Limb (tissue), 2 donors: ENCODE data around the gene CA14.
"Not testable (repeated sequence)": the region's sequence is repeated elsewhere in the genome, so short reads cannot be mapped to it uniquely, and the experiment has no call there.

Experiments
- DNase-seq, 2 donors: peaks; one replicate each; pipeline ENCODE4 v3.0.0-alpha.2; 2016; ENCODE audit errors: extremely low spot score in 2 of 2

The CA14 gene

DNA sequence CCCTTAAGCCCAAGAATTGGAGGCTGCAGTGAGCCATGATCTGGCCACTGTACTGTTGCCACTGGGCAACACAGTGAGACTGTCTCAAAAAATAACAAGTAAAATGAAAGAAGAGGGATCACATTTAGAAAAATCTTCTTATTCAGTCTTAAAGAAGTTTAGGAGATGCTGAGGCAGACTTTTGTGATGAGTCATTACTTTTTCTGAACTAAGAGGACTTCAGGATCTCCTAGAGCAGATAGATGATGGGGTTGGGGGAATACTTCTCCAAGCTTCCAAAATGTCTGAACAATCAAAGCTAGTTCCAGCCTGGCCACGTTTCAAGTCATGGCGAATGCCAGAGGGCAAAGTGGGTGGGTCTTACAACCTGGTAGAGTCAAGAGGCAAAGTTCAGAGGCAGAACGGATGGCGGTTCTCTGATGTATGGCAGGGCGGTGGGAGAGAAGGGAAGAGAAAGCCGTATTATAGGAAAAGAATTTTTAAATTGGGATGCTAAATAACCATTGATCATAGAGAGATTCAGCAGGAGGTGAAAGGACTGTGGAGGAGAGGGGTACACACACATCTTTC is 22.6 kb downstream of the CA14 start:
- no peak for DNase-seq

DNA sequence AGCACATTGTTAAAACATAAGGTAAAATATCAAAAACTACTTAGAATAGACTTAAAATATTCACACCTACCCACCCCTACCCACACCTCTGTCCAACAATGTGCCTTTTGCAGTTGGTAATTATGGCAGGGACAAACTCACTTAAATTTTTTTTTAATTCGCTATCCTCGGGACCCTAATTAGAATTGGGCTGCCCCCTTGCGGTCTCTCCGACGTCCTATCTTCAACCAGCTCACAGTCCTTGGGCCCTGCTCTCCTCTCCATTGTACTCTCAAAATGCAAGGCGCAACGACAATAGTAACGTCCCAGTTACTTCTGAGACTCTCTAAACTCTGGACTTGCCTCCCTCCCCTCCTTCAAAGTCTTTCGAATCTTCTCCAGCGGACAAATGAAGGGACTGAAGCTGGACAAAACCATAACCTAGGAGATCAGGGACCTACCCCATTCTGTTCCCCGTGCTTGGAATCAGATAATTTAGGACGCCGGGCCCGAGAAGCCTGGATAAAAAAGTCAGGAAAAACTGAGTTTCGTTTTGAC is 23.7 kb downstream of the CA14 start:
- DNase-seq, result peak; percentile 67 to 73

DNA sequence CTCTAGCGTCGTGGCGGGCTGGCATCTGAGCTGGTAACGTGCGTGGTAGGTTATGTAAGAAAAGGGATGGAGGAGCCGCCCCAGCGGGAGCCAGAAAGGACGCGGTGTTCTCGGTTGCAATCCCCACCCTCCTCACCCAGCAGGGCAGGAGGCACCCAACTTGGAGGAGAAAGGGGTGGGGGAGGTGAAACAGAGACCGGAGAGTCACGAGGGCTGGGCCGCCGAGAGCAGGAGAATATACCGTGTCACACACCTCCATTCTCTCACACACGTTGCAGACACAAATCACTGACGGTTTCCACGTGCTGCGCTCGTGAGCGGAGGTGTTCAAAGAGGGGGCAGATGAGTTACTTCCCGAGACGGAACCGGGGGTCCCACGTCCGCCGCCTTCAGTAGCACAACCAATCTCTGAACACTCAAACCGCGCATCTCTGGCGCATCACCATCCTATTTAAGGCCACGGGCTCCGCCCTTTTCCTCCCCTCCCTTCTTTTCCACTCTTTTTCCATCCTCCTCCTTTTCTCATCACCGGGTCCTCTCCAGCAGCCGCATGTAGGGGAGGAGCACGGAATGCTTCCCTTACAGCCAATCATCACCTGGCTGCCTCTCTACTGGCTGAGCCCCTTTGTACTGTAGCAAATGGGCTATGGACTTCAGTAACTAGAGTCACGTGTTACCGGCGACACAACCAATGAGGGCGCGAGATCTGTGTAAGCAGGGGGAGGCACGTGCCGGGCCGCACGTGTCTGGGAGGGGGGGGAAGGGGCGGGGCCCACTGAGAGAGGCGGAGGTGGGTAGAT is 24.4 kb downstream of the CA14 start, which contains the start of gene CIART:
Gene CIART, plus strand, starts transcription at position 797 of the 800 bp plus-strand sequence. CDS start 714 bp downstream, outside the sequence.
- DNase-seq, result peak; percentile 94 to 97

DNA sequence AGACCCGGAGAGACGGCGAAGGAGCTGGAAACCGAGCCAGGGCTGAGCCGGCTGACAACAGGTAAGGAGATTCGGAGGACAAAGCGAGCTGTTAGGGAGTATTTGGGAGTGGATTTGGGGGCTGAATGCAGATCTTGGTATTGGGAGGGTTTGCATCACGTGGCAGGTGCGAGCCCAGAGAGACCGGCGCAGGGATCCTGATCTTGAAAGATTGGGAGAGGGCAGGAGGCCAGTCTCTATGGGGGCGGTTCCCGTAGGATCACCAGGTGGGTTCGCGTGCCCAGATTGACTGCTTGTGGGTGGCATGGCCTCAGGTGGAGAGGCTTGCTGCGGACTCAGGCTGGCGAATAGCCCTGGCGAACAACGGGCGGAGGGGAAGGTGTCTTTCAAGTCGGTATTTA is 25.0 kb downstream of the CA14 start:
- DNase-seq, result no peak

DNA sequence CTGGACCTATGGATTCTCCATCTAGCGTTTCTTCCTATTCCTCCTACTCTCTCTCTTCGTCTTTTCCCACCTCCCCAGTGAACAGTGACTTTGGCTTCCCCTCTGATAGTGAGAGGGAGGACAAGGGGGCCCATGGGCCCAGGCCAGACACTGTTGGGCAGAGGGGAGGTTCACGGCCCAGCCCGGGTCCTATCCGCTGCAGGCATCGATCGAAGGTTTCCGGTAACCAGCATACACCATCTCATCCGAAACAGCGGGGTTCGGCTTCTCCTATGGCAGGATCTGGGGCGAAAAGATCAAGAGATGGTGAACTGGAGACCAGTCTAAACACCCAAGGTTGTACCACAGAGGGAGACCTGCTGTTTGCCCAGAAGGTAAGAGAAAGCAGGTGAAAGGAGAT is 25.7 kb downstream of the CA14 start:
- no peak for DNase-seq

DNA sequence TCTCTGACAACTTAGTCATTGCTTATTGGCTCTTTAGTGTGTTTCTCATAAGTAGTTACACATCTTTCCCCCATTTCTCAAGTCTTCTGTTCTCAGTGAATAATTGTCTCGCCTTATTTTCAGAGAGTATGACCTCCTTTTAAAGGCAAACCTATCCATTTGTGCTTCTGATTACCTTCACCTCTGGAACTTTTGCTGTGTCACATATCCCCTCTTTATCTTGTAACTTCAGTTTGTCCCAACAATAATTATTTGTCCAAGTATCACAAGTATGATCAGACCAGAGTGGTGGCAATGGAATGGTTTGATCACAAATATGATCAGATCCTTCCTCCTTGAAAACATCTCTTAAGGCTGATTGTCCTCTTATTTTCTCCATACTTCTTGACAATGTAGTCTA is 30.8 kb downstream of the CA14 start:
- no peak for DNase-seq

DNA sequence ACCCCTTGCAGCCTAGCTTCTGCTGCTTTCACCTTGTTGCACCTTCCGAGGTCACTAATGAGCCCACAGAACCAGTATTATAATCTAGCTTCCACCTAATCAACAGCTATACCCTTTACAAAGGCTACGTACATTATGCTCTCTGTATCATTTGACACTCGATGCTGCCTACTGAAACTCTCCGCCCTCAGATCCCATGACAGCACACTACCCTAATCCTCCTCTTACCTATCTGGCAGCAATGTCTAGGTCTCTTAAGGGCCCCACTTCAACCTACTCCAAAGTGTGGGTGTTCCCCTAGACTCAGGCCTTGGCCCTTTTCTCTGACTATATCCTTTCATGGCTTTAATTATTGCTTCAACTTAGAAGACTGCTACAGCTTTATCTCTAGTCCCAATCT is 31.2 kb downstream of the CA14 start:
- no peak for DNase-seq

DNA sequence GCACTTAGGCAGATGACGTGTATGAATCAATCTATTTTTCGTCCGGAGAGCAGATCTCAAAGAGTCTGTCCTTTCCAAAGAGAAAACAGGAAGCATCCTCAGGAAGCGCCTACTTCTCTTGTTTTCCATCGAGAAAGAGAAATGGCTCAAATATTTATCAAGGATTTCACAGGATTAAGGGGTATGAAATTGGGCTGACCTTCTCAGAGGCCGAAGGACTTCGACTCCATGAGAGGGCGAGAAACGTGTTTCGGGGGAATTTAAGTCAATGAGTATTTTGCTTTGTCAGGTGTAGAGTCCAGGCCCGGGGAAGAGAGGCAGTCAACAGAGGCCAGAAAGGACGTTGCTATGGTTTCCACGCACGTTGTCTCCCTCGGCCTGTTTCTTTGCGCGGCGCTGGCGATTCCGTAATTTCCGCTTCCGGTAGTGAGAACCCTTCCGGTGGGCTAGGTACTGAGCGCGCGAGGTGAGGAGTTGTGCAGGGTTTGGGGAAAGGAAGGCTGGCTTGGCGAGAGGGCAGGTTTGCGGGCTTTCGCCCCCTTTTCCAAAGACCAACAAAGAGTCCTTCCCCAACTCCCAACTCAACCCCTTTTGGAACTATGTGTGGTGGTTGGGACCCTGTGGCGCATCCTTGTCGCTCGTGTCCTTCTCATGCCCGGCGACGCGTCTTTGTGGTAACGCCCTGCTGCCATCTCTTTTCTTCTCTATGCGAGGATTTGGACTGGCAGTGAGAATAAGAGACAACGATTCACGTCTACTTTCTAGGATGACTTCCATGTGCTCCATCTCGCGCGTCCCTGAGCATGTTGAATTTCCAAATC is 36.1 kb downstream of the CA14 start, which contains the start of gene MRPS21:
Gene MRPS21, plus strand, starts transcription at position 429 of the 821 bp plus-strand sequence. CDS start 506 bp downstream, outside the sequence.
- DNase-seq, result peak; percentile 92 to 96

DNA sequence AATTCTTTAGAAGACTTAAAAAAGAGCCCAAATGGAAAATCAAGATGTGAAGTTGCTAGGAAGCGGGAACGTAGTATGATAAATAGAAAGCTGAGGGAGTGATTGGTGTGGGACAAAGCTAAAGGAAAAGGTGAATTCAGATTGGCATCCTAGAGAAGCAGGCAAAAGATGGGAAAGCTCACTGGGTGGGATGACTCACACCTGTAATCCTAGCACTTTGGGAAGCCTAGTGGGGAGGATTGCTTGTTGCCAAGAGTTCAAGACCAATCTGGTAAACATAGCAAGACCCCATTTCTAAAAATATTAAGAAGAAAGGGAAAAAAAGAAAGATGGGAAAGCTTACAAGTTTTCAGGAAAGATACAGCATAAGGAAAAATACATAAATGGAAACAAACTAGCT is 37.9 kb downstream of the CA14 start:
- no peak for DNase-seq

DNA sequence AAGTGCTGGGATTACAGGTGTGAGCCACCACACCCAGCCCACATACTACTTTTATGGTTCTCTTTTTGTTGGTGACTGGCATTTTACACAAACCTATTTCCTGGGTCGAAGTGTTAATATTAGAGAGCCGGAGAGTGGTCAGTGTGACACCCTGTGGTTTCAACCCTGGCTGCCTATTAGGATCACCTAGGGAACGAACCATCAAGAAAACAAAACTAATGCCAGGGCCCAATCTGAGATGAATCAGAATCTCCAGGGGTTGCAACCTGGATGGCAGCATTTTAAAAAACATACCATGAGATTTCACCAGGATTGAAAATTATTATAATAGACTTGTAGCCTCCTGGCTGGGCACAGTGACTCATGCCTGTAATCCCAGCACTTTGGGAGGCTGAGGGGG is 42.1 kb downstream of the CA14 start:
- no peak for DNase-seq

DNA sequence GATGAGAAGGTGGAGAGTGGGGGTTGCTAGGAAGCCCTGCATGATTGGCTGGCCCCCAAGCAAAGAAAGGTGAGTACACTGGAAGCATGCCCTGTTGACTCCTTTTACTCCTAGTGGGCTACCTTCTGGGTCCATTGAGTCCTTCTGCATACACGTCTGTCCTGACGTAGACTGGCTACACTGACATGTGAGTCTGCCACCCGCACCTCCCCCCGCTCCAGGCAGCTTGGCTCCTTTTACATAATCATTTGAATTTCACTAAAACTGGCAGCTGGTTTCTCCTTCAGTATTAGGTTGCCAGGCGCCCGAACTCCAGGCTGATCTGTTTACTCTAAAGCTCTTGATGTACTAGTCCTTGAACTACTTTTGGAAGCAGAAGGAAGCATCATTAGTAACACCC is 44.8 kb downstream of the CA14 start:
- no peak for DNase-seq

DNA sequence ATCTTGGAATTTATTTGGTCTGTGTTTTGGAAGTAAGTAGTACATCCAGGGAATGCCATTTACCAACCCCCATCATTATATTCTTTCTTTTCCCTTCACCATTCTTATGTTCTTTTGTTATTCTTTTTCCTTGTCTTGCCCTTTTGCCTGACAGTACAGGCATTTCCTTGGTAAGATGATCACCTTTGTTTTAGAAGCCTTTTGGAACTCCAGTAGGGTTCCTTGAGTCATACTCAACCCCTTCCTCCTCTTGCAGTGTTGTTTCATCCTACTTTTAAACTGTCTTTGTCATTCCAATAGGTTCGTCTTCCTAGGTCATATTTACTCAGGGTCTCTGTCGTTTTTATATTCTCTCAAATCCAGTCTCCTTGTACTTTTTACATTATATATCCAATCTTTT is 45.3 kb downstream of the CA14 start:
- no peak for DNase-seq

DNA sequence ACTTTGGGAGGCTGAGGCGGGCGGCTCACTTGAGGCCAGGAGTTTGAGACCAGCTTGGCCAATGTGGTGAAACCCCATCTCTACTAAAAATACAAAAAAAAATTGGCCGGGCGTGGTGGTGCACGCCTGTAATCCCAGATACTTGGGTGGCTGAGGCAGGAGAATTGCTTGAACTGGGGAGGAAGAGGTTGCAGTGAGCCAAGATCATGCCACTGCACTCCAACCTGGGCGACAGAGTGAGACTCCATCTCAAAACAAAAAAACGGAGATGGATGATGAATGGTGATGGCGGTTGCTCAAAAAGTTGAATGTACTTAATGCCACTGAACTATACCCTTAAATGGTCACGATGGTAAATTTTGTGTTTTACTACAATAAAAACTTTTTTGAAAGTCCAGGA is 51.0 kb downstream of the CA14 start:
- not testable (repeated sequence) for DNase-seq

DNA sequence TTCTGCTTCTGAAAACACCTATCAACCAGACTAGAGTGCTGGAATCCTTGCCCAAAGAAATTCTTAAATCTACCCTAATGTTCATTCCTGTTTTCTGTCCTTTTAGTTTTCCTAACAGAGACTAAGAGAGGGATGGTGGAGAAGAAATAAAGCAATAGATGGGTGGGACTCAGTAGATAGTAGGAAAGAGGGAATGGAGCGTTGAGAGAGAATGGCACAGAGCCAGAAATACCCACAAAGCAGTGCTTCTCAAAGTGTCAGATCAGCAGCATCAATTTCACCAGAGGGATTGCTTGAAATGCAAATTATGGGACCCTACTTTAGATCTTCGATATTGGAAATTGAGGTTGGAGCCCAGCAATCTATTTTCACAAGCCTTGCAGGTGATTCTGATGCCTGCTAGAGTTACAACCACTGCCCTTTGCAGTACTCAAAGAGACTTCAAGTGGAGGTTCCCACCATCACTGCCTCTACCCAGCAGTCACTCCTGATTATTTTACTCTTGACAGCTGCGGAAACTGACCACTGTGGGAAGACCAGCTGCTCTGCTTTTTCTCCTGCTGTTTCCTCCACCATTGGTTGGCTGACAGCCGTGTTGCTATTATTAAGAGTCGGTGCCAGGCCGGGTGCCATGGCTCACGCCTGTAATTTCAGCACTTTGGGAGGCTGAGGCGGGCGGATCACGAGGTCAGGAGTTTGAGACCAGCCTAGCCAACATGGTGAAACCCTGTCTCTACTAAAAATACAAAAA is 52.4 kb downstream of the CA14 start:
- DNase-seq, result peak; percentile 32 to 43

DNA sequence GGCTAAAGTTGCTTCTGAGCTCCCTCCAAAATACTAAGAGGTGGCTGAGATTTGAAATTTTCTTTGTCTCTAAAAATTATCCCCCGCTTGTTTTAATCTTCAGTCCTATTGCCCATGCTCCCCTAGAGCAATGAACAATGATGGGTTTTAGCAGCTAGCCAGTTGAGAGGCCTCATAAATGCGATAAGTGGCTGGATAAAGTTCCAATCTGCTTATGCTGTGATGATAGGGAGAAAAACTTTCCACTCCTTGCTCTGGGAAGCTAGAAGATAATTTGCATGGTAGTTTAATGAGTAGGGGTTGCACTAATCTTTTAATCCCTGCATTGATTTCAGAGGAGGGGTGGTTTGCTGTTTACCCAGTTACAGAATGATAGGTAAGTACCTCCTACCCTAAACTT is 54.2 kb downstream of the CA14 start:
- DNase-seq, result no peak
